IPS-11a (cell line): Measurements from ENCODE around the gene TIAM2.
"Not testable (repeated sequence)": the region's sequence is repeated elsewhere in the genome, so short reads cannot be mapped to it uniquely, and the experiment has no call there.

ENCODE experiments used
- H3K4me3 ChIP-seq: one replicate; pipeline ENCODE4 v1.5.1; 2013; ENCODE audit warnings: low read depth, low read length, control low read depth

TIAM2 gene

GRCh38 chr6:155090166-155090565 is 95.1 kb downstream of the TIAM2 start:
- H3K4me3 ChIP-seq: no peak overlapping the region

- no peak overlapping the region for H3K4me3 ChIP-seq
Measured at GRCh38 chr6:155091756-155092155, 96.6 kb downstream of the TIAM2 start.

DNA sequence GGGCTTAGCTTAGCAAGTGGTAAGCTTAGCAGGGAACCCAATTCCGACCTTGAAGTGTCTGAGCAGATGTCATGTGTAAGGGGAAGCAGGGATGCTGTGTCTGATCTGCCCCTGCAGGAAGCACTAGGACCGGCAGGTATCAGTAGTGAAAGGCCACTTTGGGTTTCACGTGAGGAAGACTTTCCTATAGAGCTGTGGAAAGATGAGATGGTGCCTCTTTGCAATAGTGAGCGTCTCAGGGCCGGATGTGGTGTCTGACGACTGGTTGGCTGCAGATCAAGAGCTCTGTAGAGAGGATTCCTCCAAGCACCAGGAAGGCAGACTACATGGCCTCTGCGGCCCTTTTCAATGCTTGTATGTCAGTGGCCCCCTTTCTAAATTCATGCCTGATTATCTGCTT is 98.3 kb downstream of the TIAM2 start:
- no peak overlapping the region for H3K4me3 ChIP-seq

GRCh38 chr6:155100087-155100486 is 105.0 kb downstream of the TIAM2 start:
- no peak overlapping the region for H3K4me3 ChIP-seq

GRCh38 chr6:155100591-155100990 is 105.5 kb downstream of the TIAM2 start:
- H3K4me3 ChIP-seq: no peak overlapping the region

- not testable (repeated sequence) for H3K4me3 ChIP-seq
Measured at GRCh38 chr6:155103083-155103645, 108.0 kb downstream of the TIAM2 start.

DNA sequence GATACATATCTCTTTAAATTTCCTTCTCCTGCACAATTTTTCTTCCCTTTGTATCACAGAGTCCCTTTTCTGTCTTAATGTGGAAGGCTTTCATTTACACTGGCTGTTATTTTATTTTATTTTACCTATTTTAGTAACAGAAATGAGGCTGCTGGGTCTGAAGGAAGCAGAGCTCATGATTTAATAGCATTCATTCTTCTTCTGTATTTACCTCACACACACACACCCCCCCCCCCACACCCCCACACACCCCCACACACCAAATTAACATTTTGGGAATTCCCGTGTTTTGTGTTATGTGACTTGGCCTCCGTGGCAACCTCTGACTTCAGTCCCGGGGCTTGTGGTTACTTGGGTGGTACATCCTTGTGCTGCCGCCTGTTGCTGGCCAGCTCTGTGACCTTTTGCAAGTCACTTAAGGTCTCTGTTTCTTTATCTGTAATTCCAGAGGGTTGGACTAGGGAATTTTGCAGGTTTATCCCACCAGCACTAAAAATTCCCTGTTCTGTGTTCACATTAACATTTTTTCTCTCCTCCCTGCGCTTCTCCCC is 108.8 kb downstream of the TIAM2 start:
- no peak overlapping the region for H3K4me3 ChIP-seq

GRCh38 chr6:155106456-155107115 is 111.5 kb downstream of the TIAM2 start:
- no peak overlapping the region for H3K4me3 ChIP-seq

GRCh38 chr6:155107432-155108069 is 112.4 kb downstream of the TIAM2 start:
- H3K4me3 ChIP-seq: no peak overlapping the region

- no peak overlapping the region for H3K4me3 ChIP-seq
Measured at GRCh38 chr6:155108070-155108820, 113.1 kb downstream of the TIAM2 start.

GRCh38 chr6:155110721-155111120 is 115.6 kb downstream of the TIAM2 start:
- no peak overlapping the region for H3K4me3 ChIP-seq

- H3K4me3 ChIP-seq: no peak overlapping the region
Measured at GRCh38 chr6:155112757-155113156, 117.6 kb downstream of the TIAM2 start.

GRCh38 chr6:155115893-155116570 is 120.9 kb downstream of the TIAM2 start:
- no peak overlapping the region for H3K4me3 ChIP-seq

DNA sequence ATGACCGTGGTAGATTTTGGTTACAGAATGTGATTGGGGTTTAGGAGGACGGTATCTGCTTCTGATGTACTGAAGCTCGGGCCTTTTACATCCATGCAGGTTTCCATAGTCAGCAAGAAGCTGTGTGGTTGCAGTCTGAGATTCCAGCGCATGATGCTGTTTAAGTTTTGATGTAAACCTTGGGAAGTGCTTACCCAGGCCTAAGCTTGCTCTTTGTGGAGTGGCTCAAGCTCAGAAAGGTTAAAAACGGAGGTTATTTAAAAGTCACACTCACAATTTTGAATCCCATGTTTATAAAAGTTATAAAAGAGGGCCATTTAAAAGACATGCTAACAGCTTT is 121.4 kb downstream of the TIAM2 start:
- no peak overlapping the region for H3K4me3 ChIP-seq

GRCh38 chr6:155117256-155117655 is 122.1 kb downstream of the TIAM2 start:
- no peak overlapping the region for H3K4me3 ChIP-seq

GRCh38 chr6:155117785-155118184 is 122.7 kb downstream of the TIAM2 start:
- no peak overlapping the region for H3K4me3 ChIP-seq

DNA sequence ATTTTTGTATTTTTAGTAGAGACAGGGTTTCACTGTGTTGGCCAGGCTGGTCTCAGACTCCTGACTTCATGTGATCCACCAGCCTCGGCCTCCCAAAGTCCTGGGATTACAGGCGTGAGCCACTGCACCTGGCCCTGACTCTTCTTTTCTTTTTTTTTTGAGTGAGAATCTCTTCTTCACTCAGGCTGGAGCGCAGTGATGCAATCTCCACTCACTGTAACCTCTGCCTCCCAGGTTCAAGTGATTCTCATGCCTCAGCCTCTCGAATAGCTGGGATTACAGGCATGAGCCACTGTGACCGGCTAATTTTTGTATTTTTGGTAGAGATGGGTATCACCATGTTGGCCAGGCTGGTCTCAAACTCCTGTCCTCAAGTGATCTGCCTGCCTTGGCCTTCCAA is 124.1 kb downstream of the TIAM2 start:
- H3K4me3 ChIP-seq: not testable (repeated sequence)

DNA sequence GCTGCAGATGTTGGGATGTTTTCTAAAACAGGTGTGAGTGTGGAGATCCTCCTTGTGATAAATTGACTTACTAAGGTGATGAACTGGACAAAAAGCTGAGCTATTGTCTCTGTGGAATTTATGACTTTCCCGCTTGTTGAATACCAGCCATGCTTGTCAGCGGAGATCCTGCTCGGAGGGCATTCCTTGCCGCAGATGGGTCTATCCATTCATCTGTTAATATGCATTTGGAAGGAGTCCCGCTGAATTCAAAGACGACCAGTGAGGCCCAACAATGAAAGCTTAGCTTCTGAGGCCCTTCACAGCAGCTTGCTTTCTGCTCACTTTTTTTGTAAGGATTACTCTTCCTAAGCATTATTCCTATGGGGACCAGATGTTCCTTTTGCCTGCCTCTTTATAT is 124.9 kb downstream of the TIAM2 start:
- no peak overlapping the region for H3K4me3 ChIP-seq

DNA sequence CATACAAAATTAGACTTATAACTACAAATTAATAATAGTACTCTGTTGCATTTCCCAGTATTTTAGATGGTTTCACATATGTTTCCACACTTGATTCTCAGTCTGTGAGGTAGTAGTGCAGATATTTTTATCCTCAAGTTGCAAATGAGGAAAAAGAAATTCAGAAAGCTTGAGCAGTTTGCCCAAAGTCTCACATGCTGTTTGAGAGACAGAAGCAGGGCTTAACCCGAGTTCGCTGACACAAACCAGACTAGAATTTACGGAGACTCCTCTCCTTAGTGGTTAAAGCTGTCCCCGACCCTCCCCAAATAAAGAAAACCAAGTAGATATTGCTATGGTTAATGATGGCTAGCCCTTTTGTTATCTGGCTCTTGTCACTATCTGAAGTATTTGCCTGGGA is 126.2 kb downstream of the TIAM2 start:
- no peak overlapping the region for H3K4me3 ChIP-seq

- no peak overlapping the region for H3K4me3 ChIP-seq
Measured at GRCh38 chr6:155121699-155122098, 126.6 kb downstream of the TIAM2 start.
